ENCODE measurements around the gene CHI3L1. TPM values are rescaled to one million over a fixed set of nuclear protein-coding genes. Genes with fewer than 3 reads are reported as not detected.

Gene CHI3L1
- total and polyA plus RNA-seq, 10 of the 15 experiments (the other 5 are each of a cell fraction or from before 2014, with no cell fraction given) = 0.10 to 1.7 (median 0.39) TPM

DNA sequence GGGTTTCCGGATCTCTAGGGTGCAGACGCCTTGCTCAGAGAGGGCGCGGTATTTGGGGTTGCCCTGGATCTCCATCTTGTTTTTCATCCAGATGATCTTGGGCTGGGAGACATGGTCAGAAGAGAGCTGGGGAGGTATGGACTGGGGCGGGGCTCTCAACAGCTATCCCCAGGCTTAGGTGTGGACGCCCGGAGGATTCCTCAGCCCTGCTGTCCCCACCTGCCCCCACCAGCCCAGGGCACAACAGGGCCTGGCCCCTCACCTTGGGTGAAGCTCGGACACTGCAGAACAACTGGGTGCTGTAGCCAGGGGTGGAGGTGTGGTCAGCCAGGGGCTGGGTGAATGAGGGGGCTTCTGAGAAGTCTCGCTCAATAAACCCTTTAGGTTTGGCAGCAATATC lies 17.5 kb downstream of the CHI3L1 start:
- H3K9ac ChIP-seq (ENCODE audit: control insufficient read depth, insufficient read depth, low read length) = no peak overlapping the region
- no peaks in the 10 kb centered on the region for H3K36me3 ChIP-seq (ENCODE audit: control insufficient read depth in 2 of 2, insufficient read depth in 2 of 2, low read length in 1 of 2)
- WGBS (ENCODE audit: insufficient coverage, insufficient replicate concordance, low lambda C conversion rate, missing lambda C conversion rate) = 56% methylated on average over 9 of the region's 9 CpGs
- no peak for ATAC-seq
- no peak for FAIRE-seq
- no peak for DNase-seq (ENCODE audit: low read depth, low spot score)
- no peaks in the 10 kb centered on the region for H4K20me1 ChIP-seq (ENCODE audit: control insufficient read depth, insufficient read depth)
- BruUV-seq (replicated peaks) = no TSS peak
- no peak overlapping the region for H3K4me3 ChIP-seq
- H2AFZ ChIP-seq (ENCODE audit: control insufficient read depth, low read depth, low read length) = no peak overlapping the region
- TF ChIP-seq ZNF217 (IDR thresholded peaks at IDR 0.05) = no peak
- no peak for TF ChIP-seq POLR2AphosphoS2 (IDR thresholded peaks at IDR 0.05; ENCODE audit: low read depth, low read length)
- no peak for TF ChIP-seq YBX1 (IDR thresholded peaks at IDR 0.05)
- TF ChIP-seq SMAD1 (IDR thresholded peaks at IDR 0.05; ENCODE audit: low read depth, partially characterized antibody) = no peak
- no peak for TF ChIP-seq MEF2B (IDR thresholded peaks at IDR 0.05; ENCODE audit: partially characterized antibody, poor library complexity, severe bottlenecking)
- TF ChIP-seq NKRF (conservative IDR thresholded peaks at IDR 0.05) = no peak
- no peak for TF ChIP-seq ETV6 (conservative IDR thresholded peaks at IDR 0.05 in 1 of 2, IDR thresholded peaks at IDR 0.05 in 1 of 2; ENCODE audit: borderline replicate concordance in 1 of 2, low read depth in 1 of 2)
- TF ChIP-seq FOS (IDR thresholded peaks at IDR 0.05; ENCODE audit: borderline replicate concordance, extremely low read depth, insufficient read length) = no peak
- TF ChIP-seq RAD21 (IDR thresholded peaks at IDR 0.05; ENCODE audit: insufficient read depth, low read depth, low read length) = no peak
- H3K9me3 ChIP-seq (replicated peaks; ENCODE audit: control insufficient read depth, insufficient read depth, low read length) = no peaks in the 10 kb centered on the region
- H3K27me3 ChIP-seq (replicated peaks in 1 of 2; ENCODE audit: control insufficient read depth in 2 of 2, insufficient read depth in 2 of 2, low read length in 1 of 2) = no peaks in the 10 kb centered on the region; a peak in 1 of 4 replicates
- ChIA-PET CTCF (interaction anchor here (1.0 to 8.0 kb wide), 4 partner anchors 13 to 129 kb away, joined by 3 to 114 read pairs (median 10); no protein-coding TSS in a partner anchor), SMC1A (ENCODE audit: uncharacterized antibody, unreplicated experiment) (no interaction called here), RAD21 (ENCODE audit: unreplicated experiment) (interaction anchor here (0.9 to 4.6 kb wide), 2 partner anchors 47 to 130 kb away, joined by 4 to 61 read pairs; no protein-coding TSS in a partner anchor), POLR2A (no interaction called here)
- intact Hi-C loops (cut with micrococcal nuclease; ENCODE audit: unreplicated experiment) (no loop called here), in situ Hi-C loops (cut with MboI) (no loop called here)
- H3K4me1 ChIP-seq (ENCODE audit: control insufficient read depth, insufficient read depth, low read length) = peaks cover 4% of the 10 kb centered on the region; the same call in 1 of the 2 replicates
- H3K79me2 ChIP-seq (ENCODE audit: control insufficient read depth, insufficient read depth, low read length) = no peaks in the 10 kb centered on the region
- no peak overlapping the region for H3K4me2 ChIP-seq (ENCODE audit: control insufficient read depth, insufficient read depth)
- H3K27ac ChIP-seq (ENCODE audit: control insufficient read depth, insufficient read depth) = no peak overlapping the region

Data from GM12878 (cell line).